ENCODE measurements around the gene AKAP12.
"Not testable (repeated sequence)": the region's sequence is repeated elsewhere in the genome, so short reads cannot be mapped to it uniquely, and the experiment has no call there.

AKAP12 gene

GRCh38 chr6:151380848-151381205, 141.1 kb downstream of the AKAP12 start:
- H3K27me3 Mint-ChIP-seq (ENCODE audit: low read depth) = no peaks in the 10 kb centered on the region
- no peaks in the 10 kb centered on the region for H3K9me3 Mint-ChIP-seq
- peaks cover 4% of the 10 kb centered on the region for H3K4me1 Mint-ChIP-seq
- peak overlapping the region in 2 of 3 experiments; percentile 11 to 30 for H3K27ac Mint-ChIP-seq
- no peak overlapping the region for H3K4me3 Mint-ChIP-seq
- TF ChIP-seq, protein P1, sequence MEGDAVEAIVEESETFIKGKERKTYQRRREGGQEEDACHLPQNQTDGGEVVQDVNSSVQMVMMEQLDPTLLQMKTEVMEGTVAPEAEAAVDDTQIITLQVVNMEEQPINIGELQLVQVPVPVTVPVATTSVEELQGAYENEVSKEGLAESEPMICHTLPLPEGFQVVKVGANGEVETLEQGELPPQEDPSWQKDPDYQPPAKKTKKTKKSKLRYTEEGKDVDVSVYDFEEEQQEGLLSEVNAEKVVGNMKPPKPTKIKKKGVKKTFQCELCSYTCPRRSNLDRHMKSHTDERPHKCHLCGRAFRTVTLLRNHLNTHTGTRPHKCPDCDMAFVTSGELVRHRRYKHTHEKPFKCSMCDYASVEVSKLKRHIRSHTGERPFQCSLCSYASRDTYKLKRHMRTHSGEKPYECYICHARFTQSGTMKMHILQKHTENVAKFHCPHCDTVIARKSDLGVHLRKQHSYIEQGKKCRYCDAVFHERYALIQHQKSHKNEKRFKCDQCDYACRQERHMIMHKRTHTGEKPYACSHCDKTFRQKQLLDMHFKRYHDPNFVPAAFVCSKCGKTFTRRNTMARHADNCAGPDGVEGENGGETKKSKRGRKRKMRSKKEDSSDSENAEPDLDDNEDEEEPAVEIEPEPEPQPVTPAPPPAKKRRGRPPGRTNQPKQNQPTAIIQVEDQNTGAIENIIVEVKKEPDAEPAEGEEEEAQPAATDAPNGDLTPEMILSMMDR (IDR thresholded peaks at IDR 0.05; ENCODE audit: unreplicated experiment in 3 of 3) = no peak
- peaks cover 12% of the 10 kb centered on the region for H3K36me3 Mint-ChIP-seq (ENCODE audit: low read depth)

GRCh38 chr6:151381722-151382121, 142.0 kb downstream of the AKAP12 start:
- peaks cover 4% of the 10 kb centered on the region for H3K4me1 Mint-ChIP-seq
- no peaks in the 10 kb centered on the region for H3K9me3 Mint-ChIP-seq
- TF ChIP-seq, protein P1 (IDR thresholded peaks at IDR 0.05; ENCODE audit: unreplicated experiment in 3 of 3) = no peak
- no peak overlapping the region for H3K27ac Mint-ChIP-seq
- H3K4me3 Mint-ChIP-seq = no peak overlapping the region
- H3K27me3 Mint-ChIP-seq (ENCODE audit: low read depth) = no peaks in the 10 kb centered on the region
- peaks cover 6% of the 10 kb centered on the region for H3K36me3 Mint-ChIP-seq (ENCODE audit: low read depth)

GRCh38 chr6:151382631-151383030, 142.9 kb downstream of the AKAP12 start:
- H3K9me3 Mint-ChIP-seq; H3K4me1 Mint-ChIP-seq; H3K27ac Mint-ChIP-seq; H3K27me3 Mint-ChIP-seq (ENCODE audit: low read depth); H3K36me3 Mint-ChIP-seq (ENCODE audit: low read depth); H3K4me3 Mint-ChIP-seq: not testable (repeated sequence)

GRCh38 chr6:151384151-151384550, 144.4 kb downstream of the AKAP12 start:
- Mint-ChIP-seq H3K4me3 (no peak overlapping the region), H3K36me3 (ENCODE audit: low read depth) (peaks cover 4% of the 10 kb centered on the region), H3K27me3 (ENCODE audit: low read depth) (no peaks in the 10 kb centered on the region), H3K27ac (no peak overlapping the region), H3K4me1 (peaks cover 4% of the 10 kb centered on the region), H3K9me3 (no peaks in the 10 kb centered on the region)
- TF ChIP-seq, protein P1 (IDR thresholded peaks at IDR 0.05; ENCODE audit: unreplicated experiment in 3 of 3) = no peak

GRCh38 chr6:151385177-151385576, 145.4 kb downstream of the AKAP12 start:
- Mint-ChIP-seq H3K27ac (no peak overlapping the region), H3K27me3 (ENCODE audit: low read depth) (no peaks in the 10 kb centered on the region), H3K9me3 (no peaks in the 10 kb centered on the region), H3K36me3 (ENCODE audit: low read depth) (peaks cover 4% of the 10 kb centered on the region), H3K4me3 (no peak overlapping the region), H3K4me1 (peaks cover 4% of the 10 kb centered on the region)
- TF ChIP-seq, protein P1 (IDR thresholded peaks at IDR 0.05; ENCODE audit: unreplicated experiment in 3 of 3) = no peak

DNA sequence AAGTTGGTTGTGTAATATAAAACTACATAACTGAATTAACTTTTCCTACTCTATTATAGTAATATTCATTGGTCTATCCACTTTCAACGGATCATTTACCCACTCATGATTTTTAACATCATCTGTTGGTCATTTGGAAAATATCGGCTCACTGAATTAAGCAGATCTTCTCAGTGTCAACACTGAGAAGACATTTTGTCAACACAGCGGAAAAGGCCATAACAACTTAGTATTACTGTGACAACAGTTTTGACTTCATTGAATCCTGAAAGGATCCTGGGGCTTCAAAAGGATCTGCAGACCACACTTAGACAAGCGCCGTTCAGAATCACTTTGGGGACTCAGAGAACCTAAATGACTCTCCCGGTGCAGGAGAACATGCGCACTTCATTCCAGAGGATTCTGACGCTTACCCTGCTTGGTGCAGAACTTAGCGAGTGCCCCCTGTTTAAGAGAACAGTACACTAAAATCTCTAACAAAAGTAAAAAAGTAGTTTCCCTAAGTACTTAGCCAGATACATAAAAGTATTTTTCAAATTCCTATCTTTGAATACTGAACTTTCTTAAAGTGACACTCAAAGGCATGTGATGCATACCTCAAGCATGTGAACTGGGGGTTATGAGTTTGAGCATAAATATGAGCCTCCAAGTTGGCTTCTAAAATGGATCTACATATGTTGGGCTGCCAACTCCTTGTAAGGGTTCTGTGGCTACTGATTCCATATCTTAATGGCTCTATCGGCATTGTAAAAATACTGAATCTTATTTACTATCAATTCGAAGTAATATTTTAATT, 147.6 kb downstream of the AKAP12 start:
- H3K27ac Mint-ChIP-seq = peak overlapping the region in 1 of 3 experiments; percentile 15
- peak overlapping the region in 2 of 3 experiments; percentile 37 to 41 for H3K4me3 Mint-ChIP-seq
- H3K4me1 Mint-ChIP-seq = peaks cover 8% of the 10 kb centered on the region
- H3K27me3 Mint-ChIP-seq (ENCODE audit: low read depth) = no peaks in the 10 kb centered on the region
- H3K9me3 Mint-ChIP-seq = no peaks in the 10 kb centered on the region
- TF ChIP-seq, protein P1 (IDR thresholded peaks at IDR 0.05; ENCODE audit: unreplicated experiment in 3 of 3) = no peak
- peaks cover 4% of the 10 kb centered on the region for H3K36me3 Mint-ChIP-seq (ENCODE audit: low read depth)
